IMR-90 (cell line): Measurements from ENCODE around the gene TTF2. TPM values are rescaled to one million over a fixed set of nuclear protein-coding genes. Genes with fewer than 3 reads are reported as not detected.

Experiments
- ATAC-seq: fragments of 200-7000 bp; cut with Tn5 transposase; 2 replicates; pipeline ENCODE4 v1.9.1; 2020; ENCODE audit warnings: low read depth, mild to moderate bottlenecking, moderate library complexity
- BruUV-seq: library from RNA; stranded (reverse); fragments of 400-500 nt; replicated peaks from 2 replicates; lab custom pipeline; 2021; lab: Mats Ljungman, UMichigan
- CTCF ChIA-PET: fragments of 300-600 bp; formaldehyde crosslinking; extraction: SDS; loops from one replicate; lab custom pipeline; 2021; ENCODE audit warnings: antibody characterized with exemption; lab: Yijun Ruan, JAX
- POLR2A ChIA-PET: fragments of 300-600 bp; sonication (Branson Sonifier 250); formaldehyde crosslinking; loops from one replicate; lab custom pipeline; 2022; ENCODE audit warnings: antibody characterized with exemption; ENCODE audit not compliant: unreplicated experiment; lab: Charles Lee
- DNase-seq: peaks from one replicate; pipeline ENCODE4 v3.0.0; 2013
- H2AFZ ChIP-seq: replicated peaks from 2 replicates; pipeline ENCODE3; 2013; ENCODE audit warnings: low read length, mild to moderate bottlenecking; ENCODE audit not compliant: poor library complexity
- H2AK5ac ChIP-seq: 2 replicates; pipeline ENCODE4 v1.6.1; 2013; ENCODE audit warnings: low read depth, low read length, inconsistent platforms
- H2AK9ac ChIP-seq: replicated peaks from 2 replicates; pipeline ENCODE3; 2013; ENCODE audit warnings: mild to moderate bottlenecking, low read depth, low read length, moderate library complexity; ENCODE audit not compliant: poor library complexity
- H2BK120ac ChIP-seq: 2 replicates; pipeline ENCODE4 v1.6.1; 2013; ENCODE audit warnings: low read depth, low read length, inconsistent platforms
- H2BK15ac ChIP-seq: 3 replicates; pipeline ENCODE4 v1.6.1; 2013; ENCODE audit warnings: low read depth, low read length, inconsistent platforms
- H2BK20ac ChIP-seq: 2 replicates; pipeline ENCODE4 v1.6.1; 2013; ENCODE audit warnings: low read depth, mild to moderate bottlenecking, inconsistent platforms, low read length, moderate library complexity
- H2BK5ac ChIP-seq: 2 replicates; pipeline ENCODE4 v1.6.1; 2013; ENCODE audit warnings: mild to moderate bottlenecking, low read depth, low read length, inconsistent platforms; ENCODE audit not compliant: poor library complexity, severe bottlenecking
- H3K14ac ChIP-seq: replicated peaks from 2 replicates; pipeline ENCODE4 v1.6.1; 2013; ENCODE audit warnings: low read depth, low read length, inconsistent platforms
- H3K18ac ChIP-seq: 2 replicates; pipeline ENCODE4 v1.6.1; 2013; ENCODE audit warnings: low read depth, low read length, control low read depth
- H3K23ac ChIP-seq: 2 replicates; pipeline ENCODE4 v1.6.1; 2013; ENCODE audit warnings: low read depth, low read length, inconsistent platforms
- H3K27ac ChIP-seq: 2 replicates; pipeline ENCODE4 v1.5.1; 2013; ENCODE audit warnings: mild to moderate bottlenecking, control low read depth, low read length; ENCODE audit not compliant: insufficient read depth
- H3K27me3 ChIP-seq: 2 replicates; pipeline ENCODE4 v1.6.1; 2013; ENCODE audit warnings: low read length; ENCODE audit not compliant: control insufficient read depth, insufficient read depth
- H3K36me3 ChIP-seq: 2 replicates; pipeline ENCODE4 v1.6.1; 2013; ENCODE audit warnings: low read length, mixed read lengths; ENCODE audit not compliant: control insufficient read depth, insufficient read depth
- H3K4ac ChIP-seq: 2 replicates; pipeline ENCODE4 v1.6.1; 2013; ENCODE audit warnings: low read depth, low read length, inconsistent platforms
- H3K4me1 ChIP-seq: 2 replicates; pipeline ENCODE4 v1.6.1; 2013; ENCODE audit warnings: low read length, mixed read lengths; ENCODE audit not compliant: control insufficient read depth, insufficient read depth
- H3K4me2 ChIP-seq: 2 replicates; pipeline ENCODE4 v1.6.1; 2013; ENCODE audit warnings: low read depth, mild to moderate bottlenecking, control low read depth, low read length, moderate library complexity
- H3K4me3 ChIP-seq: 2 replicates; pipeline ENCODE4 v1.5.1; 2013; ENCODE audit warnings: low read depth, mild to moderate bottlenecking, control low read depth, low read length, moderate library complexity; ENCODE audit not compliant: insufficient read depth
- H3K56ac ChIP-seq: 2 replicates; pipeline ENCODE4 v1.6.1; 2013; ENCODE audit warnings: low read length, inconsistent platforms; ENCODE audit not compliant: insufficient read depth; ENCODE audit errors: extremely low read depth
- H3K79me1 ChIP-seq, 2 experiments: 2 replicates each; pipeline ENCODE4 v1.6.1; 2013; ENCODE audit warnings: low read length in 2 of 2, inconsistent platforms in 1 of 2, low read depth in 1 of 2
- H3K9ac ChIP-seq: 2 replicates; pipeline ENCODE4 v1.6.1; 2013; ENCODE audit warnings: low read depth, low read length, control low read depth
- H3K9me1 ChIP-seq: 2 replicates; pipeline ENCODE4 v1.6.1; 2013; ENCODE audit warnings: low read length, inconsistent platforms; ENCODE audit not compliant: insufficient read depth
- H3K9me3 ChIP-seq: 2 replicates; pipeline ENCODE4 v1.6.1; 2013; ENCODE audit warnings: low read length; ENCODE audit not compliant: control insufficient read depth, insufficient read depth
- H4K20me1 ChIP-seq: 2 replicates; pipeline ENCODE4 v1.6.1; 2013; ENCODE audit warnings: low read length, inconsistent platforms; ENCODE audit not compliant: insufficient read depth
- H4K5ac ChIP-seq: 2 replicates; pipeline ENCODE4 v1.6.1; 2013; ENCODE audit warnings: mild to moderate bottlenecking, low read depth, low read length, control low read depth
- H4K8ac ChIP-seq, 2 experiments: 2 replicates each; pipeline ENCODE4 v1.6.1; 2013; ENCODE audit warnings: low read depth in 2 of 2, low read length in 2 of 2, control low read depth in 1 of 2, inconsistent platforms in 1 of 2
- H4K91ac ChIP-seq: 2 replicates; pipeline ENCODE4 v1.6.1; 2013; ENCODE audit warnings: low read depth, low read length, inconsistent platforms; ENCODE audit not compliant: insufficient read depth
- MXI1 ChIP-seq: IDR thresholded peaks from 2 replicates; pipeline ENCODE4 v1.6.1; 2012; ENCODE audit warnings: low read depth, mild to moderate bottlenecking, low read length, moderate library complexity, borderline replicate concordance
- WGBS, 2 experiments: methylation state at CpG; one replicate each; pipeline versions ENCODE4 v1.1.5 to v1.1.7; 2013; ENCODE audit warnings: missing lambda C conversion rate in 2 of 2; ENCODE audit not compliant: insufficient read length in 1 of 2; ENCODE audit errors: extremely low coverage in 2 of 2; 5-methylcytosine and 5-hydroxymethylcytosine counted together
- dilution Hi-C: fragments of 300-500 bp; cut with HindIII; formaldehyde crosslinking; loops from one replicate; pipeline ENCODE4 v1.14.3; 2018; ENCODE audit warnings: low sequenced_read_pairs; ENCODE audit not compliant: unreplicated experiment
- in situ Hi-C: fragments of 300-500 bp; cut with MboI; formaldehyde crosslinking; loops from 3 replicates; pipeline ENCODE4 v1.14.3; 2019; ENCODE audit warnings: low sequenced_read_pairs, inconsistent platforms, mixed read lengths
- intact Hi-C: fragments of 100-400 bp; cut with micrococcal nuclease; formaldehyde crosslinking; loops from 2 replicates; pipeline ENCODE4 v1.10.0; 2022
- polyA plus RNA-seq, 3 experiments: library from polyadenylated mRNA; depleted of rRNA; stranded (reverse); fragments of >200 nt; gene quantifications; 2 replicates each; pipeline ENCODE4 v1.2.3, GENCODE V29; 2012; ENCODE audit warnings: low replicate concordance in 1 of 3
- total RNA-seq: library from RNA; depleted of rRNA; stranded (reverse); fragments of >200 nt; gene quantifications from 2 replicates; pipeline ENCODE4 v1.2.3, GENCODE V29; 2012

TTF2 gene
- total and polyA plus RNA-seq, 2 of the 4 experiments (the other 2 are of a cell fraction), result 11.5 to 14.7 TPM

DNA sequence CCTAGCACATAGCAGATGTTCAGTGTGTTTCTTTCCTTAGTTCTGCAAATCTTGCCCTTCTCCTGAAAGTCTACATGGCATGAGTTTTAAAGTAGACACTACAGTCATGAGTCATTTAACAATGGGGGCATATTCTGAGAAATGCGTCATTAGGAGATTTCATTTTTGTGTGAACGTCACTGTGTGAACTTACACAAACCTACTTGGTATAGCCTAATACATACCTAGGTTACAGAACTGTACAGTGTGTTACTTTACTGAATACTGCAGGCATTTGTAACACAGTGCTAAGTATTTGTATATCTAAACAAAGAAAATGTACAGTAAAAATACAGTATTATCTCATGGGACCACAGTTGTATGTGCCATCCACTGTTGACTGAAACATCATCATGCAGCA is 10.0 kb downstream of the TTF2 start:
- Histone ChIP-seq H3K4me3 (no peak overlapping the region), H3K23ac (no peak overlapping the region), H2BK5ac (no peak overlapping the region), H3K56ac (no peak overlapping the region), H4K5ac (no peak overlapping the region), H3K18ac (no peak overlapping the region), H3K9me3 (no peaks in the 10 kb centered on the region), H3K9ac (no peak overlapping the region), H4K91ac (no peak overlapping the region), H3K79me1 (peaks cover 9% of the 10 kb centered on the region in 2 experiments; a peak in 2 of 4 replicates), H3K27me3 (no peaks in the 10 kb centered on the region), H3K14ac (no peak overlapping the region), H3K4me1 (no peaks in the 10 kb centered on the region), H2AK9ac (no peak overlapping the region), H3K36me3 (no peaks in the 10 kb centered on the region; the same call in 1 of the 2 replicates), H2BK120ac (no peak overlapping the region), H4K8ac (no peak overlapping the region), H2BK15ac (no peak overlapping the region), H3K9me1 (no peaks in the 10 kb centered on the region; the same call in 1 of the 2 replicates), H3K4ac (no peak overlapping the region), H2AK5ac (no peak overlapping the region), H3K4me2 (no peak overlapping the region), H3K27ac (no peak overlapping the region), H2BK20ac (no peak overlapping the region), H4K20me1 (no peaks in the 10 kb centered on the region), H2AFZ (no peak overlapping the region)
- intact Hi-C loops, result loop anchor here (10.0 kb wide), 1 partner anchor 825 kb away; no protein-coding TSS in a partner anchor
- WGBS, 2 experiments, result no CpG with 5 or more reads among the region's 2 CpGs
- no peak for TF ChIP-seq MXI1
- dilution Hi-C loops, result no loop called here
- BruUV-seq, result no TSS peak
- ChIA-PET CTCF (interaction anchor here (1.3 to 4.4 kb wide), 3 partner anchors 10 to 215 kb away, joined by 3 to 41 read pairs (median 5); no protein-coding TSS in a partner anchor), POLR2A (no interaction called here)
- ATAC-seq, result peak; percentile 58
- DNase-seq, result peak; percentile 67
- in situ Hi-C loops, result loop anchor here (10.0 kb wide), 1 partner anchor 55 kb away; the partner anchor contains the start of gene TRIM45
